CD14-positive monocyte (primary cell): ENCODE data around the gene NDUFS6. TPM values are rescaled to one million over a fixed set of nuclear protein-coding genes. Genes with fewer than 3 reads are reported as not detected.

Source experiments
- DNase-seq, 3 donors: peaks; one replicate each; pipeline ENCODE4 v3.0.0-alpha.2; 2011 to 2022
- H2AFZ ChIP-seq: 2 replicates; pipeline ENCODE4 v1.6.0; 2012; ENCODE audit warnings: mild to moderate bottlenecking, low read depth, low read length, inconsistent platforms; ENCODE audit not compliant: insufficient read depth, poor library complexity, severe bottlenecking
- H3K27ac ChIP-seq, 2 donors: 1 replicate in 1 of 2; 2 replicates in 1 of 2; pipeline ENCODE4 v1.5.1; 2012 to 2013; ENCODE audit warnings: low read length in 2 of 2, control low read depth in 1 of 2, inconsistent platforms in 1 of 2, low read depth in 1 of 2, mild to moderate bottlenecking in 1 of 2
- H3K27me3 ChIP-seq, 2 donors: one replicate each; pipeline versions ENCODE4 v1.6.0 to v1.6.1; 2011 to 2013; ENCODE audit warnings: low read length in 2 of 2; ENCODE audit not compliant: control insufficient read depth in 2 of 2, insufficient read depth in 2 of 2
- H3K36me3 ChIP-seq, 2 donors: replicated peaks in 1 of 2; 1 replicate in 1 of 2; 2 replicates in 1 of 2; pipeline versions ENCODE4 v1.5.1 to v1.6.1; 2012 to 2013; ENCODE audit warnings: low read length in 2 of 2, control low read depth in 1 of 2, inconsistent platforms in 1 of 2, mild to moderate bottlenecking in 1 of 2; ENCODE audit not compliant: insufficient read depth in 2 of 2, control insufficient read depth in 1 of 2
- H3K4me1 ChIP-seq, 2 donors: 1 replicate in 1 of 2; 2 replicates in 1 of 2; pipeline versions ENCODE4 v1.5.1 to v1.6.1; 2012 to 2013; ENCODE audit warnings: low read length in 2 of 2, control low read depth in 1 of 2, inconsistent platforms in 1 of 2, mild to moderate bottlenecking in 1 of 2, moderate library complexity in 1 of 2; ENCODE audit not compliant: insufficient read depth in 2 of 2, control insufficient read depth in 1 of 2
- H3K4me2 ChIP-seq: replicated peaks from 2 replicates; pipeline ENCODE3; 2012; ENCODE audit warnings: low read length, moderate library complexity, mild to moderate bottlenecking; ENCODE audit not compliant: poor library complexity, severe bottlenecking; ENCODE audit errors: extremely low read depth
- H3K4me3 ChIP-seq, 3 experiments: fragments of 200-600 bp in 1 of 3; sonication (generic) in 1 of 3; replicated peaks in 1 of 3; 1 replicate in 2 of 3; 2 replicates in 1 of 3; pipeline ENCODE4 v1.5.1; 2011 to 2013; ENCODE audit warnings: low read length in 3 of 3, mild to moderate bottlenecking in 3 of 3, control low read depth in 2 of 3, low read depth in 2 of 3, inconsistent platforms in 1 of 3, moderate library complexity in 1 of 3
- H3K79me2 ChIP-seq: 2 replicates; pipeline ENCODE4 v1.6.0; 2012; ENCODE audit warnings: mild to moderate bottlenecking, control low read depth, inconsistent platforms, low read length, moderate library complexity; ENCODE audit not compliant: insufficient read depth
- H3K9ac ChIP-seq: 2 replicates; pipeline ENCODE4 v1.6.0; 2017; ENCODE audit warnings: low read length, mild to moderate bottlenecking; ENCODE audit not compliant: insufficient read depth, poor library complexity, severe bottlenecking
- H3K9me3 ChIP-seq, 2 donors: replicated peaks in 1 of 2; 1 replicate in 1 of 2; 2 replicates in 1 of 2; pipeline versions ENCODE4 v1.5.1 to v1.6.1; 2012 to 2013; ENCODE audit warnings: low read length in 2 of 2, control low read depth in 1 of 2; ENCODE audit not compliant: control insufficient read depth in 1 of 2, insufficient read depth in 1 of 2
- H4K20me1 ChIP-seq: 2 replicates; pipeline ENCODE4 v1.6.0; 2012; ENCODE audit warnings: mild to moderate bottlenecking, low read length, control low read depth, moderate library complexity; ENCODE audit not compliant: insufficient read depth
- H3K27ac Mint-ChIP-seq, 7 donors: one replicate each; pipeline ENCODE4 v1.8.0; 2020; ENCODE audit warnings: mild to moderate bottlenecking in 7 of 7, mixed read lengths in 7 of 7, moderate library complexity in 6 of 7, inconsistent platforms in 2 of 7
- H3K27me3 Mint-ChIP-seq, 3 donors: one replicate each; pipeline ENCODE4 v1.8.0; 2021 to 2022; ENCODE audit warnings: low read depth in 3 of 3, mild to moderate bottlenecking in 3 of 3, mixed read lengths in 3 of 3, moderate library complexity in 3 of 3, inconsistent platforms in 1 of 3
- H3K36me3 Mint-ChIP-seq, 2 donors: one replicate each; pipeline ENCODE4 v1.8.0; 2020; ENCODE audit warnings: mixed read lengths in 2 of 2, inconsistent platforms in 1 of 2, mild to moderate bottlenecking in 1 of 2
- H3K4me1 Mint-ChIP-seq: one replicate; pipeline ENCODE4 v1.8.0; 2020; ENCODE audit warnings: mild to moderate bottlenecking, mixed read lengths
- H3K4me3 Mint-ChIP-seq, 2 donors: one replicate each; pipeline ENCODE4 v1.8.0; 2020; ENCODE audit warnings: mild to moderate bottlenecking in 2 of 2, mixed read lengths in 2 of 2, moderate library complexity in 1 of 2
- H3K9me3 Mint-ChIP-seq, 7 donors: one replicate each; pipeline ENCODE4 v1.8.0; 2020 to 2022; ENCODE audit warnings: mixed read lengths in 7 of 7, mild to moderate bottlenecking in 6 of 7, moderate library complexity in 6 of 7, inconsistent platforms in 2 of 7
- CTCF ChIP-seq: fragments of 200-600 bp; IDR thresholded peaks from one replicate; pipeline ENCODE4 v1.8.0; 2022; ENCODE audit warnings: antibody characterized with exemption, mild to moderate bottlenecking
- WGBS: methylation state at CpG from one replicate; pipeline ENCODE4 v1.1.5; 2013; ENCODE audit warnings: missing lambda C conversion rate; ENCODE audit not compliant: insufficient coverage; 5-methylcytosine and 5-hydroxymethylcytosine counted together
- intact Hi-C, 2 donors: fragments of 100-400 bp; cut with micrococcal nuclease; formaldehyde crosslinking; loops; one replicate each; pipeline versions ENCODE4 v1.15.0 to v1.15.1; 2023
- polyA plus RNA-seq, 3 donors: library from polyadenylated mRNA; depleted of rRNA in 1 of 3; unstranded in 2 of 3; stranded (reverse) in 1 of 3; fragments of 300-500 nt in 2 of 3; fragments of >200 nt in 1 of 3; fragmentation: Illumina TruSeq in 2 of 3; gene quantifications; 1 replicate in 2 of 3; 2 replicates in 1 of 3; pipeline ENCODE4 v1.2.3, GENCODE V29; 2012 to 2021

The NDUFS6 gene
- polyA plus RNA-seq, 3 donors: 20.5 to 62.3 (median 62.2) TPM

- peaks cover 24 to 25% of the 10 kb centered on the region in 2 donors for H3K36me3 Mint-ChIP-seq
- H3K4me3 Mint-ChIP-seq: no peak overlapping the region
- H3K4me1 Mint-ChIP-seq: peaks cover 36% of the 10 kb centered on the region
- H3K27me3 Mint-ChIP-seq: peaks cover 0 to 5% (median 2%) of the 10 kb centered on the region in 3 donors
- Histone ChIP-seq H4K20me1 (no peaks in the 10 kb centered on the region), H3K9ac (no peak overlapping the region), H3K27me3 (no peaks in the 10 kb centered on the region), H2AFZ (no peak overlapping the region), H3K4me1 (peaks cover 13 to 27% of the 10 kb centered on the region in 2 donors), H3K9me3 (no peaks in the 10 kb centered on the region), H3K27ac (no peak overlapping the region), H3K36me3 (peaks cover 12 to 26% of the 10 kb centered on the region in 2 donors), H3K79me2 (peaks cover 23% of the 10 kb centered on the region), H3K4me2 (no peak overlapping the region), H3K4me3 (no peak overlapping the region)
- 92% methylated on average over 20 of the region's 21 CpGs for WGBS
- intact Hi-C loops: loop anchor here (10.0 kb wide), 3 partner anchors 442 to 1182 kb away; partner anchors contain the start of genes CEP72 (in 1 of the 2) and CLPTM1L (in 1 of the 2)
- DNase-seq: no peak
- TF ChIP-seq CTCF: no peak
- H3K9me3 Mint-ChIP-seq: peaks cover 0 to 2% (median 0%) of the 10 kb centered on the region in 7 donors
- no peak overlapping the region for H3K27ac Mint-ChIP-seq
These were observed 4.7 kb upstream of the NDUFS6 start for GRCh38 chr5:1796371-1797102.

GRCh38 chr5:1797103-1797800, 4.0 kb upstream of the NDUFS6 start:
- TF ChIP-seq CTCF: no peak
- Histone ChIP-seq H3K9ac (no peak overlapping the region), H3K9me3 (no peaks in the 10 kb centered on the region), H3K4me3 (no peak overlapping the region), H3K27me3 (no peaks in the 10 kb centered on the region), H2AFZ (no peak overlapping the region), H3K27ac (no peak overlapping the region), H3K4me1 (peaks cover 18 to 33% of the 10 kb centered on the region in 2 donors), H3K79me2 (peaks cover 30% of the 10 kb centered on the region), H3K36me3 (peaks cover 12 to 26% of the 10 kb centered on the region in 2 donors), H3K4me2 (no peak overlapping the region), H4K20me1 (no peaks in the 10 kb centered on the region)
- intact Hi-C loops: loop anchor here (10.0 kb wide), 3 partner anchors 442 to 1182 kb away; partner anchors contain the start of genes CEP72 (in 1 of the 2) and CLPTM1L (in 1 of the 2)
- Mint-ChIP-seq H3K4me3 (no peak overlapping the region), H3K36me3 (peaks cover 24 to 25% of the 10 kb centered on the region in 2 donors), H3K4me1 (peaks cover 42% of the 10 kb centered on the region), H3K9me3 (peaks cover 0 to 2% (median 0%) of the 10 kb centered on the region in 7 donors), H3K27ac (peak overlapping the region in 1 of 7 donors; percentile 72), H3K27me3 (peaks cover 0 to 5% (median 2%) of the 10 kb centered on the region in 3 donors)
- 99% methylated on average over 8 of the region's 18 CpGs for WGBS
- DNase-seq: no peak
